AG09319 (cell line): ENCODE measurements around the gene CADM1.

Source experiments
- DNase-seq: peaks from one replicate; pipeline ENCODE4 v3.0.0-alpha.2; 2010; ENCODE audit warnings: low read depth; ENCODE audit errors: extremely low read depth
- CTCF ChIP-seq: IDR thresholded peaks from 2 replicates; pipeline ENCODE4 v1.5.1; 2011; ENCODE audit warnings: low read depth, mild to moderate bottlenecking, inconsistent platforms, low read length, moderate library complexity

CADM1 gene

GRCh38 chr11:115146425-115146824, 357.8 kb downstream of the CADM1 start:
- TF ChIP-seq CTCF, result no peak
- no peak for DNase-seq

- DNase-seq, result no peak
- no peak for TF ChIP-seq CTCF
Observed at GRCh38 chr11:115145324-115145723, 358.9 kb downstream of the CADM1 start.

DNA sequence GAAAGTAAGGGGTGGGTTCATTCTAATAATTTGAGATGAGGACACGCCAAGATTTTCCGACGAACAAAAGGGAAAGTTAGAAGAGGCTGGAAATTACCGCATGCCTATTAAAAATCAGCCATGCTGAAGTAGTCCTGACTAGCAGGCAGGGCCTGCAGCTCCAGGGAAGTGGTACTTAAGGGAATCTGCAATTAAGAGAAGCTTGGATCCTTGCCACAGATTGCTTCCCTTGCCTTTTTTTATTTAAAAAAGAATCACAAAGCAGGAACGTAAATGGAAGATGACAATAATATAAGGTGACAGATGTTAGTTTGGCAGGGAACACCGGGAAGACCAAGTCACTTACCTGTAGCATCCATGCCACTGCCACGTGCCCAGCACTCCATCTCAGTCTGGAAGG, 359.3 kb downstream of the CADM1 start:
- no peak for TF ChIP-seq CTCF
- no peak for DNase-seq

DNA sequence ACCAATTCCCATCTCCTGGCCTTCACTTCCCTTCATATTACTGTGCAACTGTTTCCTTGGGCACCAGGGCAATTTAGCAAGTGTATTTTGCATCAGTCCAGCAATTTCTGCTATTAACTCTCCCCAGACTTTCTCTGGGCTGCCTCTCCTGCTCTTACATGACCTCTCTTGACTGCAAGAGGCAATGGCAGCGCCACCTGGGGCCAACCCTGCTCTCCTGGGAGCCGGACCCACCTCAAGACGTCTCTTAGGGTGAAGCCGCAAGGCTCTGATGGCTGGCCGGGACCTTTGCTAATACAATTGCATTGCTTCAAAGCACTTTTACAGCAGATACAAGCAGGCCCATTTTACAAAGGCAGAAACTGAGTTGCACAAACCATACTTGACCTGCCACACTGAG, 360.2 kb downstream of the CADM1 start:
- DNase-seq, result no peak
- TF ChIP-seq CTCF, result no peak

DNA sequence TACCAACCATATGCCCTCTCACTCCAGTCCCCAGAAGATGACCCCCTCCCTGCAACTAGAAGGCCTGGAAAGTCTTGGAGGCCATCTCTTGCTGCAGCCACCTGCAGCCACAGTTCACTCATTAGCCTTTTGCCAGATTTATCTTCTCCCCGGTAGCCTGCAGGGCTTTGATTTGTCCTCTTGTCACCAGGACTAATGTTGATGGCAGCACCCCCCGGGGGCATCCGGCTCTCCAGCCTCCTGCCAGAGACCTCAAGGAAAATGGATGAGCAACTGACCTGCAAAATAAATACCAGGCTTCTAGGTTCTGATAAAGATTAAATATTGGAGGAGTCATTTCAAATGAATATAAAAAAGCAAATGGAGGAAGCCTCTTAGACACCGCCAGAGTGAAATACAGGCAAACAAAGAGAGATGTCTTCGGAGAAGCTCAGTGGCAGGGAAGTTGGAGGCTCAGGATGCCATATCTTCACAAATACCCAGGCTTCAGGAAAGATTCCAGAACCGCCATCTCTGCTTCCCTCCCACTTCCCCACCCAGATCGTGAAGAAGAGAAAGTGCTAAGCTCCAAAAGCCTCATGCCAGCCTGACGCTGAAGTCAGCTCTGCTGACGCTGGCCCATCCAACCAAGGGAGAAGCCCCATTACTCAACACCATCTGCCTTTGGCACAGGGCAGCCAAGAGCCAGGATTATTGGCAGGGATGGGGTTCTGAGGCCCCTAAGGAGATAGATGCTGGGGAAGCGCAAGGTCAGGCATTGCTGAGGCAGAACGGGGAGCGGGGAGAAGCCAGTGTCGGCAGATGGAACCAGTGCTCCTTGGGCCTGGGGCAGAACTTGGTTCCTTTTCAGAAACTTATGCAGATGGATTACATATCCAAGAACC, 362.7 kb downstream of the CADM1 start:
- TF ChIP-seq CTCF, result no peak
- no peak for DNase-seq

- no peak for TF ChIP-seq CTCF
- no peak for DNase-seq
Observed at GRCh38 chr11:115135936-115136335, 368.3 kb downstream of the CADM1 start.

DNA sequence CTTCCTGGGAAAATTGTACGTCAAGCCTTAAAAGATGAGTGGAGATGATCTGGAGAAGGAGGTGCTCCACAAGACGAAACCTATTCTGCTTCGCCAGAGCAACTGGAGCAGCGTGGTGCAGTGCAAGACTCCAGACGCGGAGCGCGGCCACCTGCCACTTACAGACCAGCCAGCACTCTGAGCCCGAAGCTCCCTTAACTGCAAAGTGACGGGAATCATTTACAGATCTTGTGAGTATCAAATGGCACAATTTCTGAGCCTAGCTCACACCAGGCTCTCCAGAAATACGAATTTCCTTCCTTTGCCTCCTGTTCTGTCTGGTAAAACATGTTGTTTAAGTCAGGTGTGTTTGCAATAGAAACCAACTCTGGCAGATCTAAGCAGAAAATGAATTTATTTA, 369.3 kb downstream of the CADM1 start:
- TF ChIP-seq CTCF, result no peak
- DNase-seq, result no peak
